GM23338 (cell line): ENCODE measurements around the gene FN1. TPM values are rescaled to one million over a fixed set of nuclear protein-coding genes. Genes with fewer than 3 reads are reported as not detected.

Experiments
- ATAC-seq: fragments of 200-7000 bp; cut with Tn5 transposase; 3 replicates; pipeline ENCODE4 v1.9.1; 2020
- DNase-seq: peaks from one replicate; pipeline ENCODE4 v3.0.0-alpha.2; 2015; ENCODE audit warnings: low spot score
- H2AFZ ChIP-seq: fragments of 200-600 bp; sonication (generic); 2 replicates; pipeline ENCODE4 v1.8.0; 2016; ENCODE audit warnings: antibody characterized with exemption, mild to moderate bottlenecking, moderate library complexity
- H3F3A ChIP-seq: fragments of 200-600 bp; sonication (generic); replicated peaks from 2 replicates; pipeline ENCODE4 v1.8.0; 2017; ENCODE audit warnings: antibody characterized with exemption, mixed run types, low read depth
- H3K27ac ChIP-seq: fragments of 200-600 bp; sonication (generic); 2 replicates; pipeline ENCODE4 v1.6.1; 2016; ENCODE audit warnings: low read depth
- H3K27me3 ChIP-seq: fragments of 200-600 bp; sonication (generic); 2 replicates; pipeline ENCODE4 v1.8.0; 2016; ENCODE audit warnings: mild to moderate bottlenecking, mixed run types, moderate library complexity; ENCODE audit not compliant: insufficient read depth
- H3K36me3 ChIP-seq: fragments of 200-600 bp; sonication (generic); 2 replicates; pipeline ENCODE4 v1.8.0; 2016; ENCODE audit warnings: mild to moderate bottlenecking; ENCODE audit not compliant: insufficient read depth
- H3K4me1 ChIP-seq: fragments of 200-600 bp; sonication (generic); 2 replicates; pipeline ENCODE4 v1.8.0; 2016; ENCODE audit warnings: mild to moderate bottlenecking, moderate library complexity; ENCODE audit not compliant: insufficient read depth
- H3K4me2 ChIP-seq: fragments of 200-600 bp; sonication (generic); 2 replicates; pipeline ENCODE4 v1.7.1; 2017; ENCODE audit warnings: mixed run types
- H3K4me3 ChIP-seq: fragments of 200-600 bp; sonication (generic); 2 replicates; pipeline ENCODE4 v1.6.1; 2016; ENCODE audit warnings: mixed run types
- H3K79me2 ChIP-seq: fragments of 200-600 bp; sonication (generic); replicated peaks from 2 replicates; pipeline ENCODE4 v1.8.0; 2017; ENCODE audit warnings: mild to moderate bottlenecking; ENCODE audit not compliant: insufficient read depth
- H3K9me2 ChIP-seq: fragments of 200-600 bp; sonication (generic); 2 replicates; pipeline ENCODE4 v1.8.0; 2017; ENCODE audit not compliant: insufficient read depth
- H4K20me1 ChIP-seq: fragments of 200-600 bp; sonication (generic); replicated peaks from 2 replicates; pipeline ENCODE4 v1.8.0; 2017; ENCODE audit warnings: mild to moderate bottlenecking; ENCODE audit not compliant: insufficient read depth
- H3K27ac Mint-ChIP-seq: 2 replicates; pipeline ENCODE4 v1.8.0; 2020; ENCODE audit warnings: inconsistent platforms, mild to moderate bottlenecking, moderate library complexity, mixed read lengths
- H3K27me3 Mint-ChIP-seq: 3 replicates; pipeline ENCODE4 v1.8.0; 2022; ENCODE audit warnings: low read depth, mild to moderate bottlenecking, moderate library complexity, mixed read lengths, inconsistent platforms; ENCODE audit not compliant: insufficient read depth, poor library complexity
- H3K36me3 Mint-ChIP-seq: 3 replicates; pipeline ENCODE4 v1.8.0; 2021; ENCODE audit warnings: low read depth, mild to moderate bottlenecking, inconsistent platforms, moderate library complexity, mixed read lengths
- H3K4me1 Mint-ChIP-seq: 3 replicates; pipeline ENCODE4 v1.8.0; 2020; ENCODE audit warnings: mild to moderate bottlenecking, inconsistent platforms, mixed read lengths
- H3K4me3 Mint-ChIP-seq: 3 replicates; pipeline ENCODE4 v1.8.0; 2021; ENCODE audit warnings: moderate library complexity, mild to moderate bottlenecking, inconsistent platforms, mixed read lengths
- H3K9me3 Mint-ChIP-seq: 3 replicates; pipeline ENCODE4 v1.8.0; 2020; ENCODE audit warnings: moderate library complexity, mild to moderate bottlenecking, inconsistent platforms, mixed read lengths
- ETS1 ChIP-seq: IDR thresholded peaks from 2 replicates; pipeline ENCODE4 v1.6.1; 2016; ENCODE audit warnings: antibody characterized with exemption
- EZH2 ChIP-seq: fragments of 200-600 bp; sonication (generic); IDR thresholded peaks from one replicate; pipeline ENCODE4 v1.8.0; 2017; ENCODE audit warnings: antibody characterized with exemption, mild to moderate bottlenecking, low read depth; ENCODE audit not compliant: unreplicated experiment
- EZH2phosphoT487 ChIP-seq: fragments of 200-600 bp; sonication (generic); IDR thresholded peaks from one replicate; pipeline ENCODE4 v1.8.1; 2018; ENCODE audit warnings: antibody characterized with exemption; ENCODE audit not compliant: unreplicated experiment
- NANOG ChIP-seq: IDR thresholded peaks from 2 replicates; pipeline ENCODE4 v1.6.1; 2016; ENCODE audit warnings: antibody characterized with exemption, borderline replicate concordance
- ZNF114 ChIP-seq: fragments of 250-450 bp; sonication (Bioruptor Pico); IDR thresholded peaks from 2 replicates; pipeline ENCODE4 v1.5.0; 2020; ENCODE audit warnings: mild to moderate bottlenecking, moderate library complexity
- ZNF331 ChIP-seq: fragments of 250-450 bp; sonication (Bioruptor Pico); IDR thresholded peaks from 2 replicates; pipeline ENCODE4 v1.5.0; 2020; ENCODE audit warnings: low read depth, mild to moderate bottlenecking, moderate library complexity
- polyA plus RNA-seq: library from polyadenylated mRNA; unstranded; fragments of >200 nt; fragmentation: Nextera tagmentation; extraction: Ambion mirVana; gene quantifications from 2 replicates; pipeline ENCODE4 v1.2.1, GENCODE V29; 2016
- total RNA-seq: library from RNA; depleted of rRNA; stranded (reverse); fragments of >200 nt; shearing (Covaris generic); gene quantifications from 2 replicates; pipeline ENCODE4 v1.2.3, GENCODE V29; 2014
- TF ChIP-seq, protein P1 (sequence below): fragments of 250-450 bp; sonication (Bioruptor Pico); IDR thresholded peaks from 2 replicates; pipeline ENCODE4 v1.5.0; 2020; ENCODE audit warnings: mild to moderate bottlenecking, moderate library complexity

The FN1 gene
- total and polyA plus RNA-seq, 2 experiments from 2014 or later = 79.6 to 255 TPM

- DNase-seq = no peak
- H3K4me3 ChIP-seq = no peak overlapping the region
- H3K27ac ChIP-seq = no peak overlapping the region
- H2AFZ ChIP-seq = no peak overlapping the region
- Mint-ChIP-seq H3K27me3 (no peaks in the 10 kb centered on the region), H3K4me3 (no peak overlapping the region), H3K27ac (no peak overlapping the region), H3K9me3 (no peaks in the 10 kb centered on the region), H3K36me3 (peaks cover 18% of the 10 kb centered on the region; the same call in 2 of the 3 replicates), H3K4me1 (peaks cover 13% of the 10 kb centered on the region)
- TF ChIP-seq EZH2 (no peak), ZNF114 (CRISPR knock-in tag) (no peak), ETS1 (no peak), EZH2phosphoT487 (no peak), ZNF331 (CRISPR knock-in tag) (no peak), NANOG (no peak)
- TF ChIP-seq, protein P1, sequence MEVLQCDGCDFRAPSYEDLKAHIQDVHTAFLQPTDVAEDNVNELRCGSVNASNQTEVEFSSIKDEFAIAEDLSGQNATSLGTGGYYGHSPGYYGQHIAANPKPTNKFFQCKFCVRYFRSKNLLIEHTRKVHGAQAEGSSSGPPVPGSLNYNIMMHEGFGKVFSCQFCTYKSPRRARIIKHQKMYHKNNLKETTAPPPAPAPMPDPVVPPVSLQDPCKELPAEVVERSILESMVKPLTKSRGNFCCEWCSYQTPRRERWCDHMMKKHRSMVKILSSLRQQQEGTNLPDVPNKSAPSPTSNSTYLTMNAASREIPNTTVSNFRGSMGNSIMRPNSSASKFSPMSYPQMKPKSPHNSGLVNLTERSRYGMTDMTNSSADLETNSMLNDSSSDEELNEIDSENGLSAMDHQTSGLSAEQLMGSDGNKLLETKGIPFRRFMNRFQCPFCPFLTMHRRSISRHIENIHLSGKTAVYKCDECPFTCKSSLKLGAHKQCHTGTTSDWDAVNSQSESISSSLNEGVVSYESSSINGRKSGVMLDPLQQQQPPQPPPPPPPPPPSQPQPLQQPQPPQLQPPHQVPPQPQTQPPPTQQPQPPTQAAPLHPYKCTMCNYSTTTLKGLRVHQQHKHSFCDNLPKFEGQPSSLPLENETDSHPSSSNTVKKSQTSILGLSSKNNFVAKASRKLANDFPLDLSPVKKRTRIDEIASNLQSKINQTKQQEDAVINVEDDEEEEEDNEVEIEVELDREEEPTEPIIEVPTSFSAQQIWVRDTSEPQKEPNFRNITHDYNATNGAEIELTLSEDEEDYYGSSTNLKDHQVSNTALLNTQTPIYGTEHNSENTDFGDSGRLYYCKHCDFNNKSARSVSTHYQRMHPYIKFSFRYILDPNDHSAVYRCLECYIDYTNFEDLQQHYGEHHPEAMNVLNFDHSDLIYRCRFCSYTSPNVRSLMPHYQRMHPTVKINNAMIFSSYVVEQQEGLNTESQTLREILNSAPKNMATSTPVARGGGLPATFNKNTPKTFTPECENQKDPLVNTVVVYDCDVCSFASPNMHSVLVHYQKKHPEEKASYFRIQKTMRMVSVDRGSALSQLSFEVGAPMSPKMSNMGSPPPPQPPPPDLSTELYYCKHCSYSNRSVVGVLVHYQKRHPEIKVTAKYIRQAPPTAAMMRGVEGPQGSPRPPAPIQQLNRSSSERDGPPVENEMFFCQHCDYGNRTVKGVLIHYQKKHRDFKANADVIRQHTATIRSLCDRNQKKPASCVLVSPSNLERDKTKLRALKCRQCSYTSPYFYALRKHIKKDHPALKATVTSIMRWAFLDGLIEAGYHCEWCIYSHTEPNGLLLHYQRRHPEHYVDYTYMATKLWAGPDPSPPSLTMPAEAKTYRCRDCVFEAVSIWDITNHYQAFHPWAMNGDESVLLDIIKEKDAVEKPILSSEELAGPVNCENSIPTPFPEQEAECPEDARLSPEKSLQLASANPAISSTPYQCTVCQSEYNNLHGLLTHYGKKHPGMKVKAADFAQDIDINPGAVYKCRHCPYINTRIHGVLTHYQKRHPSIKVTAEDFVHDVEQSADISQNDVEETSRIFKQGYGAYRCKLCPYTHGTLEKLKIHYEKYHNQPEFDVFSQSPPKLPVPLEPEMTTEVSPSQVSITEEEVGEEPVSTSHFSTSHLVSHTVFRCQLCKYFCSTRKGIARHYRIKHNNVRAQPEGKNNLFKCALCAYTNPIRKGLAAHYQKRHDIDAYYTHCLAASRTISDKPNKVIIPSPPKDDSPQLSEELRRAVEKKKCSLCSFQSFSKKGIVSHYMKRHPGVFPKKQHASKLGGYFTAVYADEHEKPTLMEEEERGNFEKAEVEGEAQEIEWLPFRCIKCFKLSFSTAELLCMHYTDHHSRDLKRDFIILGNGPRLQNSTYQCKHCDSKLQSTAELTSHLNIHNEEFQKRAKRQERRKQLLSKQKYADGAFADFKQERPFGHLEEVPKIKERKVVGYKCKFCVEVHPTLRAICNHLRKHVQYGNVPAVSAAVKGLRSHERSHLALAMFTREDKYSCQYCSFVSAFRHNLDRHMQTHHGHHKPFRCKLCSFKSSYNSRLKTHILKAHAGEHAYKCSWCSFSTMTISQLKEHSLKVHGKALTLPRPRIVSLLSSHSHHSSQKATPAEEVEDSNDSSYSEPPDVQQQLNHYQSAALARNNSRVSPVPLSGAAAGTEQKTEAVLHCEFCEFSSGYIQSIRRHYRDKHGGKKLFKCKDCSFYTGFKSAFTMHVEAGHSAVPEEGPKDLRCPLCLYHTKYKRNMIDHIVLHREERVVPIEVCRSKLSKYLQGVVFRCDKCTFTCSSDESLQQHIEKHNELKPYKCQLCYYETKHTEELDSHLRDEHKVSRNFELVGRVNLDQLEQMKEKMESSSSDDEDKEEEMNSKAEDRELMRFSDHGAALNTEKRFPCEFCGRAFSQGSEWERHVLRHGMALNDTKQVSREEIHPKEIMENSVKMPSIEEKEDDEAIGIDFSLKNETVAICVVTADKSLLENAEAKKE = no peak
- no peaks in the 10 kb centered on the region for H3K9me2 ChIP-seq
- no peaks in the 10 kb centered on the region for H3K79me2 ChIP-seq
- H3K36me3 ChIP-seq = peaks cover 11% of the 10 kb centered on the region; the same call in 1 of the 2 replicates
- 0 out of 2 replicates have a peak, but pooled peaks cover 5% of the 10 kb centered on the region for H3F3A ChIP-seq
- no peaks in the 10 kb centered on the region for H3K27me3 ChIP-seq
- no peak for ATAC-seq
- no peaks in the 10 kb centered on the region; the same call in none of the 2 replicates for H4K20me1 ChIP-seq
- H3K4me1 ChIP-seq = no peaks in the 10 kb centered on the region
- no peak overlapping the region for H3K4me2 ChIP-seq
Observed at GRCh38 chr2:215356334-215356947, 79.4 kb downstream of the FN1 start.
